H9 (cell line): Measurements from ENCODE around the gene KLHDC7B. TPM values are rescaled to one million over a fixed set of nuclear protein-coding genes. Genes with fewer than 3 reads are reported as not detected.

Experiments
- DNase-seq: peaks from one replicate; pipeline ENCODE4 v3.0.0-alpha.2; 2017
- H2AFZ ChIP-seq: one replicate; pipeline ENCODE4 v1.6.1; 2013; ENCODE audit warnings: mild to moderate bottlenecking, low read length, control low read depth, moderate library complexity
- H2AK5ac ChIP-seq: 2 replicates; pipeline ENCODE4 v1.6.1; 2013; ENCODE audit warnings: low read length, control low read depth, mixed read lengths; ENCODE audit not compliant: insufficient read length
- H2BK120ac ChIP-seq: one replicate; pipeline ENCODE4 v1.6.1; 2013; ENCODE audit warnings: low read depth, mild to moderate bottlenecking, low read length, control low read depth, inconsistent platforms; ENCODE audit not compliant: poor library complexity, severe bottlenecking
- H2BK12ac ChIP-seq: 2 replicates; pipeline ENCODE4 v1.6.1; 2013; ENCODE audit warnings: low read length, control low read depth, mixed read lengths, low read depth; ENCODE audit not compliant: insufficient read length
- H2BK15ac ChIP-seq: 2 replicates; pipeline ENCODE4 v1.6.1; 2013; ENCODE audit warnings: low read depth, low read length, control low read depth
- H2BK20ac ChIP-seq: one replicate; pipeline ENCODE4 v1.6.1; 2013; ENCODE audit warnings: low read depth, mild to moderate bottlenecking, low read length, control low read depth, inconsistent platforms; ENCODE audit not compliant: poor library complexity, severe bottlenecking
- H2BK5ac ChIP-seq: 2 replicates; pipeline ENCODE4 v1.6.1; 2013; ENCODE audit warnings: low read length, control low read depth, mixed read lengths; ENCODE audit not compliant: insufficient read length
- H3K14ac ChIP-seq: 2 replicates; pipeline ENCODE4 v1.6.1; 2013; ENCODE audit warnings: low read length, control low read depth; ENCODE audit not compliant: insufficient read depth
- H3K18ac ChIP-seq: 2 replicates; pipeline ENCODE4 v1.6.1; 2013; ENCODE audit warnings: low read depth, mild to moderate bottlenecking, mixed read lengths, low read length, control low read depth; ENCODE audit not compliant: insufficient read length
- H3K23ac ChIP-seq: 2 replicates; pipeline ENCODE4 v1.6.1; 2013; ENCODE audit warnings: low read length, control low read depth, mixed read lengths, low read depth; ENCODE audit not compliant: insufficient read length
- H3K23me2 ChIP-seq: 2 replicates; pipeline ENCODE4 v1.6.1; 2013; ENCODE audit warnings: low read depth, mild to moderate bottlenecking, mixed read lengths, low read length, control low read depth; ENCODE audit not compliant: insufficient read length, poor library complexity, severe bottlenecking
- H3K27ac ChIP-seq: 2 replicates; pipeline ENCODE4 v1.5.1; 2013; ENCODE audit warnings: low read length, control low read depth, mixed read lengths, low read depth; ENCODE audit not compliant: insufficient read length
- H3K27me3 ChIP-seq: 2 replicates; pipeline ENCODE4 v1.6.1; 2013; ENCODE audit warnings: low read length, control low read depth, inconsistent platforms; ENCODE audit not compliant: insufficient read depth
- H3K4ac ChIP-seq: 2 replicates; pipeline ENCODE4 v1.6.1; 2013; ENCODE audit warnings: low read depth, mild to moderate bottlenecking, control low read depth, inconsistent platforms, low read length, moderate library complexity
- H3K4me1 ChIP-seq: 2 replicates; pipeline ENCODE4 v1.6.1; 2013; ENCODE audit warnings: low read length, control low read depth, inconsistent platforms; ENCODE audit not compliant: insufficient read depth
- H3K4me2 ChIP-seq: 2 replicates; pipeline ENCODE4 v1.6.1; 2013; ENCODE audit warnings: low read length, control low read depth, mixed read lengths; ENCODE audit not compliant: insufficient read length, insufficient read depth
- H3K56ac ChIP-seq: 2 replicates; pipeline ENCODE4 v1.6.1; 2013; ENCODE audit warnings: low read depth, mild to moderate bottlenecking, mixed read lengths, low read length, control low read depth; ENCODE audit not compliant: insufficient read length
- H3K79me1 ChIP-seq: 2 replicates; pipeline ENCODE4 v1.6.1; 2013; ENCODE audit warnings: low read depth, mild to moderate bottlenecking, moderate library complexity, low read length, control low read depth, inconsistent platforms; ENCODE audit not compliant: insufficient read depth, poor library complexity, severe bottlenecking
- H3K79me2 ChIP-seq: 2 replicates; pipeline ENCODE4 v1.6.1; 2013; ENCODE audit warnings: low read length, control low read depth, inconsistent platforms; ENCODE audit not compliant: insufficient read depth
- H3K9ac ChIP-seq: 2 replicates; pipeline ENCODE4 v1.6.1; 2013; ENCODE audit warnings: low read length, control low read depth, mixed read lengths; ENCODE audit not compliant: insufficient read length; ENCODE audit errors: extremely low read depth
- H3K9me3 ChIP-seq: one replicate; pipeline ENCODE4 v1.6.1; 2013; ENCODE audit warnings: low read depth, low read length, inconsistent platforms; ENCODE audit not compliant: control insufficient read depth
- H3T11ph ChIP-seq: one replicate; pipeline ENCODE4 v1.6.1; 2013; ENCODE audit warnings: mild to moderate bottlenecking, low read length, control low read depth, inconsistent platforms
- H4K20me1 ChIP-seq: one replicate; pipeline ENCODE4 v1.6.1; 2013; ENCODE audit not compliant: control insufficient read depth, insufficient read length, insufficient read depth
- H4K5ac ChIP-seq: 2 replicates; pipeline ENCODE4 v1.6.1; 2013; ENCODE audit warnings: low read depth, mild to moderate bottlenecking, mixed read lengths, low read length, control low read depth; ENCODE audit not compliant: insufficient read length
- H4K8ac ChIP-seq: replicated peaks from 2 replicates; pipeline ENCODE4 v1.6.1; 2013; ENCODE audit warnings: low read length, control low read depth, mixed read lengths, low read depth; ENCODE audit not compliant: insufficient read length
- H4K91ac ChIP-seq: 2 replicates; pipeline ENCODE4 v1.6.1; 2013; ENCODE audit warnings: low read depth, mild to moderate bottlenecking, moderate library complexity, mixed read lengths, low read length, control low read depth; ENCODE audit not compliant: insufficient read length
- H3K27ac Mint-ChIP-seq, 3 experiments: 2 replicates in 2 of 3; 3 replicates in 1 of 3; pipeline ENCODE4 v1.8.0; 2020 to 2021; ENCODE audit warnings: mixed read lengths in 3 of 3, mild to moderate bottlenecking in 1 of 3, moderate library complexity in 1 of 3
- H3K27me3 Mint-ChIP-seq: 2 replicates; pipeline ENCODE4 v1.8.0; 2021; ENCODE audit warnings: low read depth, mild to moderate bottlenecking, moderate library complexity, mixed read lengths
- H3K36me3 Mint-ChIP-seq, 3 experiments: 2 replicates in 2 of 3; 3 replicates in 1 of 3; pipeline ENCODE4 v1.8.0; 2020 to 2021; ENCODE audit warnings: low read depth in 3 of 3, mixed read lengths in 3 of 3; ENCODE audit not compliant: insufficient read depth in 1 of 3
- H3K4me1 Mint-ChIP-seq, 2 experiments: 2 replicates each; pipeline ENCODE4 v1.8.0; 2020; ENCODE audit warnings: mixed read lengths in 2 of 2
- H3K4me3 Mint-ChIP-seq, 2 experiments: 2 replicates in 1 of 2; 3 replicates in 1 of 2; pipeline ENCODE4 v1.8.0; 2020 to 2021; ENCODE audit warnings: mild to moderate bottlenecking in 2 of 2, mixed read lengths in 2 of 2, moderate library complexity in 1 of 2
- H3K9me3 Mint-ChIP-seq, 2 experiments: 2 replicates in 1 of 2; 3 replicates in 1 of 2; pipeline ENCODE4 v1.8.0; 2020; ENCODE audit warnings: mild to moderate bottlenecking in 2 of 2, mixed read lengths in 2 of 2, moderate library complexity in 1 of 2
- WGBS: extraction: QIAGEN DNeasy Blood & Tissue Kit; methylation state at CpG from one replicate; pipeline ENCODE4 v1.1.7; 2013; ENCODE audit warnings: missing lambda C conversion rate, low lambda C conversion rate, mixed read lengths; ENCODE audit not compliant: insufficient read length; ENCODE audit errors: extremely low coverage; 5-methylcytosine and 5-hydroxymethylcytosine counted together
- total RNA-seq: library from RNA; stranded (reverse); gene quantifications from 2 replicates; pipeline ENCODE4 v1.2.1, GENCODE V29; 2021
- TF ChIP-seq, protein P1 (sequence below): fragments of 200-600 bp; sonication (generic); conservative IDR thresholded peaks from 3 replicates; pipeline ENCODE4 v1.8.0; 2021; ENCODE audit warnings: antibody characterized with exemption, mild to moderate bottlenecking

Gene KLHDC7B
- total RNA-seq, 1 experiment from 2014 or later, result not detected

DNA sequence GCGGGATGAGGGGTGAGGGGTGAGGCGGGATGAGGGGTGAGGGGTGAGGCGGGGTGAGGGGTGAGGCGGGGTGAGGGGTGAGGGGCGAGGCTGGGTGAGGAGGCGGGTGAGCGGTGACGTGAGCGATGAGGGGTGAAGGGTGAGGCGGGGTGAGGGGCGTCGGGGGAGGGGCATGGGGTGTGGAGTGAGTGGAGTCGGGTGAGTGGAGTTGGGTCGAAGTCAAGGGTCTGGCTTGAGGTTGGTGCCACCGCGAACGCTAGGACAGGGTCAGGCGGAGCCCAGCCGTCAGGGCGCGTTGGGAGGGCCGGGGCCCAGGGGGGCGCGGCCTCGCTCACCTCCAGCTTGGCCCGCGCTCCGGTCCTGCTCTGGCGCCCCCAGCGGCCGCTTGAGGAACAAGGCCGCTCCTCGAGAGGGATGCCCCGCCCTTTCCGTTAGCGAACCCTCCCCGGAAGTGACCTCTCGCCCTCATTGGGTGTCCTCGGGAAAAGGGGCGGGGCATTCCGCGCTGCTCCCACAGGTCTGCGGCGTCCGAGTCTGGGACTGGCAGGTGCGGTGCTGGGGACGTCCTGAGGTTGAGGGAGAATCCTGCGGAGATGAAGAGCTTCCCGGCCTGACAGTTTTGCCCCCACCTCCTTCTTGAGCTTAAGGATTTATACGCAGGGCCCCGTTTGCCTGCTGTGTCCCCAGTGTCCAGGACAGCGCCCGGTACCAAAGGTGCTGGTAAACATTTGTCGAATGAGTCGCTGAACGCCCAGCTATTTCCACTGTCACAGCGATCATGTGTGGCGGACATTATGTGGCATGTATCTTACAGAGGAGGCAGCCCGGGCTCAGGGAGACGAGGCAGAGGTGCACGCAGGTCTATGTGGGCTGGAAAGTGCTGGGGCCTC is 17.1 kb downstream of the KLHDC7B start, which contains the start of gene SYCE3:
SYCE3 (minus strand) TSS at position 397 of the 890 bp plus-strand sequence. CDS start 6,514 bp downstream, outside the sequence.
- H3K9me3 Mint-ChIP-seq, result no peaks in the 10 kb centered on the region
- Histone ChIP-seq H2BK12ac (no peak within 1 kb of the TSS), H3K4me1 (no peaks in the 10 kb centered on the region), H2AK5ac (no peak within 1 kb of the TSS), H4K8ac (no peak within 1 kb of the TSS), H3K56ac (no peak within 1 kb of the TSS), H3K23ac (no peak within 1 kb of the TSS), H2BK20ac (no peak within 1 kb of the TSS), H2AFZ (no peak within 1 kb of the TSS), H4K20me1 (no peaks in the 10 kb centered on the region), H3K14ac (no peak within 1 kb of the TSS), H4K5ac (no peak within 1 kb of the TSS), H3K4ac (no peak within 1 kb of the TSS), H3K27ac (no peak within 1 kb of the TSS), H3K23me2 (no peaks in the 10 kb centered on the region), H4K91ac (no peak within 1 kb of the TSS), H3K9me3 (no peaks in the 10 kb centered on the region), H2BK15ac (no peak within 1 kb of the TSS), H3K18ac (no peak within 1 kb of the TSS), H3T11ph (no peak within 1 kb of the TSS), H3K79me2 (no peaks in the 10 kb centered on the region), H3K79me1 (no peaks in the 10 kb centered on the region), H2BK5ac (no peak within 1 kb of the TSS), H2BK120ac (no peak within 1 kb of the TSS), H3K27me3 (no peaks in the 10 kb centered on the region), H3K4me2 (peak within 1 kb of the TSS; percentile 91), H3K9ac (peak within 1 kb of the TSS; percentile 9)
- no CpG with 5 or more reads among the region's 61 CpGs for WGBS
- H3K27ac Mint-ChIP-seq, result no peak within 1 kb of the TSS
- H3K4me3 Mint-ChIP-seq, result peak within 1 kb of the TSS; percentile 81 to 91
- H3K36me3 Mint-ChIP-seq, result peaks cover 0 to 3% (median 2%) of the 10 kb centered on the region in 3 experiments; a peak in 4 of 7 replicates
- H3K27me3 Mint-ChIP-seq, result peaks cover 43% of the 10 kb centered on the region
- H3K4me1 Mint-ChIP-seq, result peaks cover 9 to 10% of the 10 kb centered on the region in 2 experiments
- TF ChIP-seq, protein P1, sequence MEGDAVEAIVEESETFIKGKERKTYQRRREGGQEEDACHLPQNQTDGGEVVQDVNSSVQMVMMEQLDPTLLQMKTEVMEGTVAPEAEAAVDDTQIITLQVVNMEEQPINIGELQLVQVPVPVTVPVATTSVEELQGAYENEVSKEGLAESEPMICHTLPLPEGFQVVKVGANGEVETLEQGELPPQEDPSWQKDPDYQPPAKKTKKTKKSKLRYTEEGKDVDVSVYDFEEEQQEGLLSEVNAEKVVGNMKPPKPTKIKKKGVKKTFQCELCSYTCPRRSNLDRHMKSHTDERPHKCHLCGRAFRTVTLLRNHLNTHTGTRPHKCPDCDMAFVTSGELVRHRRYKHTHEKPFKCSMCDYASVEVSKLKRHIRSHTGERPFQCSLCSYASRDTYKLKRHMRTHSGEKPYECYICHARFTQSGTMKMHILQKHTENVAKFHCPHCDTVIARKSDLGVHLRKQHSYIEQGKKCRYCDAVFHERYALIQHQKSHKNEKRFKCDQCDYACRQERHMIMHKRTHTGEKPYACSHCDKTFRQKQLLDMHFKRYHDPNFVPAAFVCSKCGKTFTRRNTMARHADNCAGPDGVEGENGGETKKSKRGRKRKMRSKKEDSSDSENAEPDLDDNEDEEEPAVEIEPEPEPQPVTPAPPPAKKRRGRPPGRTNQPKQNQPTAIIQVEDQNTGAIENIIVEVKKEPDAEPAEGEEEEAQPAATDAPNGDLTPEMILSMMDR, result peak; percentile 97
- peak; percentile 97 for DNase-seq
